Astrocyte (in vitro differentiated cells and primary cell): Measurements from ENCODE around the gene CCDC137.

Experiments
- EZH2 ChIP-seq: IDR thresholded peaks from 2 replicates; pipeline ENCODE4 v1.6.1; 2012; ENCODE audit warnings: mild to moderate bottlenecking, low read length, inconsistent platforms; ENCODE audit not compliant: insufficient read depth
- TF ChIP-seq, protein P1 (sequence below): IDR thresholded peaks from 2 replicates; pipeline ENCODE4 v1.5.1; 2011; ENCODE audit warnings: low read depth, mild to moderate bottlenecking, inconsistent platforms, low read length, moderate library complexity; ENCODE audit not compliant: insufficient read depth

DNA sequence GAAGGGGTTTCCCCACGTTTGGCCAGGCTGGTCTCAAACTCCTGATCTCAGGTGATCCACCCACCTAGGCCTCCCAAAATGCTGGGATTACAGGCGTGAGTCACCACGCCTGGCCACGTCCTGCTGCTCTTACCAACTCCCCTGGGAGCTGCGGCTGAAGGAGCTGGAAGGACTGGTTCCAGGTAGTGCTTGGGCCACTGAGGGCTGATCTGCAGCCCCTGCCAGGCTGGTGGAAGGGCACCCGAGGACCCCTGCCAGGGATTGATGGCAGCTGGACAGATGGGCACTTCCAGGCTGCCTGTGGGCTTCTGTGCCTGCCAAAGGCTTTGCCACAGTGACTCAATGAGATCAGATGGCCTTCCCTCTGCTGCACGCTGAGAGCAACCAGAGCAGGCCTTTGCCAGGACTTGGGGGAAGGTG, 2.5 kb upstream of the CCDC137 start:
- TF ChIP-seq, protein P1, sequence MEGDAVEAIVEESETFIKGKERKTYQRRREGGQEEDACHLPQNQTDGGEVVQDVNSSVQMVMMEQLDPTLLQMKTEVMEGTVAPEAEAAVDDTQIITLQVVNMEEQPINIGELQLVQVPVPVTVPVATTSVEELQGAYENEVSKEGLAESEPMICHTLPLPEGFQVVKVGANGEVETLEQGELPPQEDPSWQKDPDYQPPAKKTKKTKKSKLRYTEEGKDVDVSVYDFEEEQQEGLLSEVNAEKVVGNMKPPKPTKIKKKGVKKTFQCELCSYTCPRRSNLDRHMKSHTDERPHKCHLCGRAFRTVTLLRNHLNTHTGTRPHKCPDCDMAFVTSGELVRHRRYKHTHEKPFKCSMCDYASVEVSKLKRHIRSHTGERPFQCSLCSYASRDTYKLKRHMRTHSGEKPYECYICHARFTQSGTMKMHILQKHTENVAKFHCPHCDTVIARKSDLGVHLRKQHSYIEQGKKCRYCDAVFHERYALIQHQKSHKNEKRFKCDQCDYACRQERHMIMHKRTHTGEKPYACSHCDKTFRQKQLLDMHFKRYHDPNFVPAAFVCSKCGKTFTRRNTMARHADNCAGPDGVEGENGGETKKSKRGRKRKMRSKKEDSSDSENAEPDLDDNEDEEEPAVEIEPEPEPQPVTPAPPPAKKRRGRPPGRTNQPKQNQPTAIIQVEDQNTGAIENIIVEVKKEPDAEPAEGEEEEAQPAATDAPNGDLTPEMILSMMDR = no peak
- TF ChIP-seq EZH2 = no peak
